Measurements from ENCODE around the gene ZBTB47.

DNA sequence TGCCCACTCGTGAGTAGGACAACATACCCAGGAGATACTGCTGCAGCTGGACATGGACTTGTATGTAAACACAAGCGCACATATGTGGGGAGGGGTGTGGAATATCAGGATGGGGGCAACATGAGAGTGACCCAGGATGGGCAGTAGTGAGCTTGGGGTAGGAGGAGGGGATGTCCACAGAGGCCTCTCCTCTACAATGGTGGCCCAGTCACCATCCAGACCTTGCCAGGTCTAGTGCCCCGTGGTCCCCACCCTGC is 266 bp upstream of the ZBTB47 start:
- no peak for TF ChIP-seq EP300 (IDR thresholded peaks at IDR 0.05; ENCODE audit: borderline replicate concordance in 1 of 2, control insufficient read depth in 1 of 2, low read depth in 2 of 2, low read length in 2 of 2)
- no peak for TF ChIP-seq RB1 (IDR thresholded peaks at IDR 0.05; ENCODE audit: borderline replicate concordance)
- TF ChIP-seq, protein P1, sequence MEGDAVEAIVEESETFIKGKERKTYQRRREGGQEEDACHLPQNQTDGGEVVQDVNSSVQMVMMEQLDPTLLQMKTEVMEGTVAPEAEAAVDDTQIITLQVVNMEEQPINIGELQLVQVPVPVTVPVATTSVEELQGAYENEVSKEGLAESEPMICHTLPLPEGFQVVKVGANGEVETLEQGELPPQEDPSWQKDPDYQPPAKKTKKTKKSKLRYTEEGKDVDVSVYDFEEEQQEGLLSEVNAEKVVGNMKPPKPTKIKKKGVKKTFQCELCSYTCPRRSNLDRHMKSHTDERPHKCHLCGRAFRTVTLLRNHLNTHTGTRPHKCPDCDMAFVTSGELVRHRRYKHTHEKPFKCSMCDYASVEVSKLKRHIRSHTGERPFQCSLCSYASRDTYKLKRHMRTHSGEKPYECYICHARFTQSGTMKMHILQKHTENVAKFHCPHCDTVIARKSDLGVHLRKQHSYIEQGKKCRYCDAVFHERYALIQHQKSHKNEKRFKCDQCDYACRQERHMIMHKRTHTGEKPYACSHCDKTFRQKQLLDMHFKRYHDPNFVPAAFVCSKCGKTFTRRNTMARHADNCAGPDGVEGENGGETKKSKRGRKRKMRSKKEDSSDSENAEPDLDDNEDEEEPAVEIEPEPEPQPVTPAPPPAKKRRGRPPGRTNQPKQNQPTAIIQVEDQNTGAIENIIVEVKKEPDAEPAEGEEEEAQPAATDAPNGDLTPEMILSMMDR (IDR thresholded peaks at IDR 0.05 in 2 of 3, conservative IDR thresholded peaks at IDR 0.05 in 1 of 3; ENCODE audit: control insufficient read depth in 2 of 3, extremely low read depth in 1 of 3, insufficient read depth in 1 of 3, low read depth in 3 of 3, low read length in 3 of 3): no peak
- no peak for TF ChIP-seq POLR2AphosphoS5 (IDR thresholded peaks at IDR 0.05; ENCODE audit: low read length)
- TF ChIP-seq EZH2 (IDR thresholded peaks at IDR 0.05; ENCODE audit: borderline replicate concordance, control insufficient read depth, low read depth, low read length): no peak
- TF ChIP-seq, protein P2, sequence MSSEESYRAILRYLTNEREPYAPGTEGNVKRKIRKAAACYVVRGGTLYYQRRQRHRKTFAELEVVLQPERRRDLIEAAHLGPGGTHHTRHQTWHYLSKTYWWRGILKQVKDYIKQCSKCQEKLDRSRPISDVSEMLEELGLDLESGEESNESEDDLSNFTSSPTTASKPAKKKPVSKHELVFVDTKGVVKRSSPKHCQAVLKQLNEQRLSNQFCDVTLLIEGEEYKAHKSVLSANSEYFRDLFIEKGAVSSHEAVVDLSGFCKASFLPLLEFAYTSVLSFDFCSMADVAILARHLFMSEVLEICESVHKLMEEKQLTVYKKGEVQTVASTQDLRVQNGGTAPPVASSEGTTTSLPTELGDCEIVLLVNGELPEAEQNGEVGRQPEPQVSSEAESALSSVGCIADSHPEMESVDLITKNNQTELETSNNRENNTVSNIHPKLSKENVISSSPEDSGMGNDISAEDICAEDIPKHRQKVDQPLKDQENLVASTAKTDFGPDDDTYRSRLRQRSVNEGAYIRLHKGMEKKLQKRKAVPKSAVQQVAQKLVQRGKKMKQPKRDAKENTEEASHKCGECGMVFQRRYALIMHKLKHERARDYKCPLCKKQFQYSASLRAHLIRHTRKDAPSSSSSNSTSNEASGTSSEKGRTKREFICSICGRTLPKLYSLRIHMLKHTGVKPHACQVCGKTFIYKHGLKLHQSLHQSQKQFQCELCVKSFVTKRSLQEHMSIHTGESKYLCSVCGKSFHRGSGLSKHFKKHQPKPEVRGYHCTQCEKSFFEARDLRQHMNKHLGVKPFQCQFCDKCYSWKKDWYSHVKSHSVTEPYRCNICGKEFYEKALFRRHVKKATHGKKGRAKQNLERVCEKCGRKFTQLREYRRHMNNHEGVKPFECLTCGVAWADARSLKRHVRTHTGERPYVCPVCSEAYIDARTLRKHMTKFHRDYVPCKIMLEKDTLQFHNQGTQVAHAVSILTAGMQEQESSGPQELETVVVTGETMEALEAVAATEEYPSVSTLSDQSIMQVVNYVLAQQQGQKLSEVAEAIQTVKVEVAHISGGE (CRISPR knock-in tag; IDR thresholded peaks at IDR 0.05): no peak; the same call in 1 of the 2 replicates
- no peak for TF ChIP-seq YY1 (IDR thresholded peaks at IDR 0.05; ENCODE audit: low read depth, low read length)
- TF ChIP-seq TBL1XR1 (IDR thresholded peaks at IDR 0.05; ENCODE audit: low read depth, low read length): no peak
- no peak for TF ChIP-seq SUZ12 (IDR thresholded peaks at IDR 0.05; ENCODE audit: unreplicated experiment)
- TF ChIP-seq, protein P3, sequence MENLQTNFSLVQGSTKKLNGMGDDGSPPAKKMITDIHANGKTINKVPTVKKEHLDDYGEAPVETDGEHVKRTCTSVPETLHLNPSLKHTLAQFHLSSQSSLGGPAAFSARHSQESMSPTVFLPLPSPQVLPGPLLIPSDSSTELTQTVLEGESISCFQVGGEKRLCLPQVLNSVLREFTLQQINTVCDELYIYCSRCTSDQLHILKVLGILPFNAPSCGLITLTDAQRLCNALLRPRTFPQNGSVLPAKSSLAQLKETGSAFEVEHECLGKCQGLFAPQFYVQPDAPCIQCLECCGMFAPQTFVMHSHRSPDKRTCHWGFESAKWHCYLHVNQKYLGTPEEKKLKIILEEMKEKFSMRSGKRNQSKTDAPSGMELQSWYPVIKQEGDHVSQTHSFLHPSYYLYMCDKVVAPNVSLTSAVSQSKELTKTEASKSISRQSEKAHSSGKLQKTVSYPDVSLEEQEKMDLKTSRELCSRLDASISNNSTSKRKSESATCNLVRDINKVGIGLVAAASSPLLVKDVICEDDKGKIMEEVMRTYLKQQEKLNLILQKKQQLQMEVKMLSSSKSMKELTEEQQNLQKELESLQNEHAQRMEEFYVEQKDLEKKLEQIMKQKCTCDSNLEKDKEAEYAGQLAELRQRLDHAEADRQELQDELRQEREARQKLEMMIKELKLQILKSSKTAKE (IDR thresholded peaks at IDR 0.05; ENCODE audit: low read depth, poor library complexity, severe bottlenecking): no peak

Data from GM12878 (cell line).